HG03565 (cell line): ENCODE results near the gene DNAJC16.
"Not testable (repeated sequence)": the region's sequence is repeated elsewhere in the genome, so short reads cannot be mapped to it uniquely, and the experiment has no call there.

Source experiments
- ATAC-seq: cut with Tn5 transposase; IDR thresholded peaks from one replicate; pipeline ENCODE4 v1.9.1; 2021; ENCODE audit warnings: mild to moderate bottlenecking, moderate library complexity; ENCODE audit not compliant: unreplicated experiment

DNAJC16 gene

GRCh38 chr1:15578921-15579682 is 52.5 kb downstream of the DNAJC16 start:
- no peak for ATAC-seq

- ATAC-seq: no peak
These were observed 53.0 kb downstream of the DNAJC16 start for GRCh38 chr1:15579683-15580047.

- ATAC-seq: no peak
These were observed 56.5 kb downstream of the DNAJC16 start for GRCh38 chr1:15583016-15583706.

DNA sequence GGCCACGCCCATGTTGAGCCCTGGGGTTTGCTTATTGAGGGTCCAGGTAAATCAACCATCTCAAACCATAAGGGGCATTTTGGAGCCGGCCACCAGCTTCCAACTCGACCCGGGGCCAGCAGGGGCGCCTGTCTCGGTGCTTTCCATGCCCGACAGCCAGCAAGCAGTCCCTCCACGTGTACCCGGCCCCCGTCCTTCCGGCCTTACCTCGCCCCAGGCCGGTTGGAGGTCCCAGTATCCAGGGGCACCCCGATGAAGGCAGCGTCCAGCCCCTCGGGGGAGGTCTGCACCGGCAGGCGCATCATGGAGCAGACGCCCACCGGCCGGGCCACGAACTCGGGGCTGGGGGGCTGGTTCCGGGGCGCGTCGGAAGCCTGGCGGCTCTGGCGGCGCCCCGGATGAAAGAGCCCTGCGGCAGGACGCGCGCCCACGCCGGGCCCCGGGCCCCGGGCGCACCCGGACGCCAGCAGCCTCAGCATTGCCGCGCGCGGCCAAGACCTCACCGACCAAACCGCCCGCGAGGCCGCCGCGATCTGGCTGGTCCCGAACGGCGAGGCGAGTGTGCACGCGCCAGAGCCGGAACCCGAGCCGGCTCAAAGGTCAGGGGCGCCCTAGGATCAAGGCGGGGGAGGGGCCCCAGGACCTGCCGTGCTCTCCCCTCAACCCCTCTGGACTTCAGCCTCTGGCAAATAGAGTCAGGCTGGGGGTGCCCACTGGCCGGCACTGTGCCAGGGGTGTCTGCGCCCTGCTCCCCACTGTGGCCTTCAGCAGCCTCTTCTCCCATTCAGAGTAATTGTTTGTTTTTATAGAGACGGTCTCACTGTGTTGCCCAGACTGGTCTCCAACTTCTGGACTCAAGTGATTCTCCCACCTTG is 58.1 kb downstream of the DNAJC16 start, which contains the start of gene AGMAT:
AGMAT (minus strand) TSS at position 563 of the 875 bp plus-strand sequence; CDS start at position 479, 84 bp downstream.
- no peak for ATAC-seq

- no peak for ATAC-seq
These were observed 65.6 kb downstream of the DNAJC16 start for GRCh38 chr1:15592285-15592684.

DNA sequence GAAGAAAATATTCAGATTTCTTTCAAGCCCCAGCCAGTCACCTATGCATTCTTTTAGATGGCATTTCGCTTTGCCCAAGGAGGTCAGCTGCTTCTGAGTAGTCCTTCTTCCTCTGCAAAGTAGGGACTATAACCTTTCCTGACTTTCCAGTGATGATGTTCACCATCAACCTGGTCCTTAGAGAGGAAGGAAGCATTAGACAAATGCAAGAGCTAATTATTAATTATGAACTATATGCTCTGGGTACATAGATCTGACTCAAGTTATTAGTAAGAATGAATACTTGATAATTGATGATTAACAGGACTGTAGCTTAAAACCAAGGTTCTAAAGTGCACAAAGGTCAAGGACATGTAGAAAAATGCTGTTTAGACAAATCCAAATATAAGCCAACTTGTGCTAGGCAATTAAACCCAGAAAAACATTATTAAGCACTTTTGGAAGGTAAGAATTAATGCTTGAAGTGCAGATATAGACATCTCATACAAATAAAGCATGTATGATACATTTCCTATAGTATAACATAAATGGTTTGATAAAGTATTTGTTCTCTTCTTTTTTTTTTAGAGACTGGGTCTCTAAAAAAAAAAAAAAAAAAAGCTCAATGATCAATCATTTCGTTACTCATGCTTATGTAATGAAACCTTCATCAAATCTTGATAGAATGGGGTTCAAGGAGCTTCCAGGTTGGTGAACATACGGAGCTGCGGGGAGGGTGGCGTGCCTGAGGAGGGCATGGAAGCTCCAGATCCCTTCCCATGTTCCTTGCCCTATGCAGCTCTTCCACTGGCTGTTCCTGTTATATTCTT is 69.4 kb downstream of the DNAJC16 start:
- no peak for ATAC-seq

DNA sequence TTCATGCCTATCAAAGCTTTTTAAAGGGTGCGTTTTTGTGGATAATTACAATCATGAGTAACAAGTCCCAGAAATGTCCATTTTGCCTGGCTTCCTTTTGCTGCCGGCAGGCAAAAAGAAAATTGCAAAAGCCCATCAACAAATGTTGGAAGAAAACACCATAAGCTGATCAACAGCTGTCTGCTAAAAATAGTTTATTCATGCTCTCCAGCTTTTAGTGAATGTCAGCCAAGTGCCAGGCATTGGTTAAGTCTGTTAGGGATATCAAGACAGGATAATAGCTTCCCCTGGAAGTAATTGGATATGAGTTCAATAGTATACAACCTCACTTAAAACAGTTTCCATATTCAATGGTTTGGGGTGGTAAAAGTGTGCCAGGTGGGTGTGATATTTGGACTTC is 71.8 kb downstream of the DNAJC16 start:
- ATAC-seq: no peak

GRCh38 chr1:15603050-15603965 is 76.7 kb downstream of the DNAJC16 start:
- peak; percentile 85 for ATAC-seq

DNA sequence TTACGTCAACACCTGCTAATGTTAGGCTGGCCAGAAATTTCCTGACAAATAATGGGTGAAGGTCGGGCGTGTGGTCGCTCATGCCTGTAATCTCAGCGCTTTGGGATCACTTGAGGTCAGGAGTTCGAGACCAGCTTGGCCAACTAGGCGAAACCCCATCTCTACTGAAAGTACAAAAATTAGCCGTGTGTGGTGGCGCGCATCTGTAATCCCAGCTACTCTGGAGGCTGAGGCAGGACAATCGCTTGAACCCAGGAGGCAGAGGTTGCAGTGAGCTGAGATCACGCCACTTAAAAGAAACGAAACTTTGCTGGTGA is 77.3 kb downstream of the DNAJC16 start:
- ATAC-seq: not testable (repeated sequence)

GRCh38 chr1:15604400-15604799 is 77.8 kb downstream of the DNAJC16 start:
- not testable (repeated sequence) for ATAC-seq

GRCh38 chr1:15605398-15606383 is 79.0 kb downstream of the DNAJC16 start:
- no peak for ATAC-seq

- no peak for ATAC-seq
These were observed 83.0 kb downstream of the DNAJC16 start for GRCh38 chr1:15609631-15610030.

DNA sequence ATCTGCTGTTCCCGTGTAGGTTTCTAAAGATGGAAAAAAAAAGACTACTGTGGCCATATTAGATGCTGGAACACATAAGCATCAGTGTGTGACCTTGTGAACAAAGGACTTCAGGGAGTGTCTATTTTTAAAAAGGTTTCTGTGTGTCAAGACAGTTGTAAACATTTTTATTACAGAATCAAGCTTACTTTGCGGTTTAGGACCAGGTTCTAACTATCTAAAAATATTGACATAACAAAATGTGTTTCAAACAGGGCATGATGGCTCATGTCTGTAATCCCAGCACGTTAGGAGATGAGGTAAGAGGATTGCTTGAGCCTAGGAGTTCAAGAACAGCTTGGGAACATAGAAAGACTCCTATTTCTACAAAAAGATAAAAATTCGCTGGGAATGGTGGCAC is 83.5 kb downstream of the DNAJC16 start:
- ATAC-seq: no peak

GRCh38 chr1:15616373-15617172 is 89.9 kb downstream of the DNAJC16 start:
- no peak for ATAC-seq

DNA sequence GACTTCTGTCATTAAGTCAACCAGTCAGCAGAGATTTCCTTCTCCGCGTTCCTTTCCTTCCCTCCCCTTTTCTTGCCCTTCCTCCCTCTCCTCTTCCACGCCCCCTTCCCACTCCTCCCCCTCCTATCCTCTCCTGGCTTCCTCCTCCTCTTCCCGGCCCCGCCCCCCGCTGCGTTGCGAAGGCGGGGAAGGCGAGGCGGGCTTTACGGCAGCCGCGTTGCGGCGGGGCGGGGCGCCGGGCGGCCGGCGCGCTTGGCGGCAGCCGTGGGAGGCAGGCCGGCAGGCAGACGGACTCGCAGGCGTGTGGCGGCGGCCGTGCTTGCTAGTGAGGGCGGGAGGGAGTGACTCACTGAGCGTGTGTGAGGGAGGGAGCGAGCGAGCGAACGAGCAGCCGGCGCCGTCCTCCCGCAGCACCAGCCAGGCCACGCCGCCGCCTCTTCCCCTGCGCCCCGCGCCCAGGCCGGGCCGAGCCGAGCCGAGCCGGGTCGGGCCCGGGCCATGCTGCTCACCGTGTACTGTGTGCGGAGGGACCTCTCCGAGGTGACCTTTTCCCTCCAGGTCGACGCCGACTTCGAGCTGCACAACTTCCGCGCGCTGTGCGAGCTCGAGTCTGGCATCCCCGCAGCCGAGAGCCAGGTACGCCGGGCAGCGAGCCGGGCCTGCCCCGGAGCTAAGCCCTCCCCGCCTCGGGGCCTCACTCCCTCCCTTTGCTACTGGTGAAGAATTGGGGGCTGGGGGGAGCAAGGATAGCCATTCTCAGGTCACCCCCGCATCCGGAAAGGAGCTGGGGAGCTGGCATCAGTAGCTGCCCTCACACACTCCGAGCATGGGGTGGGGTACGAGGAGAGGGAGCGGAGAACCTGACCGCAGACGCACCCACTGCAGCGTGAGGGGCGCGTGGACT is 90.8 kb downstream of the DNAJC16 start, which contains the start of gene DDI2:
DDI2 (plus strand) TSS at position 286 of the 904 bp plus-strand sequence; CDS start at position 499, 213 bp downstream.
- ATAC-seq: peak; percentile 66

GRCh38 chr1:15618077-15618654 is 91.5 kb downstream of the DNAJC16 start:
- ATAC-seq: no peak
